ENCODE data around the gene CTNND2.

CTNND2 gene

GRCh38 chr5:10949856-10950630, 954.2 kb downstream of the CTNND2 start:
- no peak for DNase-seq

DNA sequence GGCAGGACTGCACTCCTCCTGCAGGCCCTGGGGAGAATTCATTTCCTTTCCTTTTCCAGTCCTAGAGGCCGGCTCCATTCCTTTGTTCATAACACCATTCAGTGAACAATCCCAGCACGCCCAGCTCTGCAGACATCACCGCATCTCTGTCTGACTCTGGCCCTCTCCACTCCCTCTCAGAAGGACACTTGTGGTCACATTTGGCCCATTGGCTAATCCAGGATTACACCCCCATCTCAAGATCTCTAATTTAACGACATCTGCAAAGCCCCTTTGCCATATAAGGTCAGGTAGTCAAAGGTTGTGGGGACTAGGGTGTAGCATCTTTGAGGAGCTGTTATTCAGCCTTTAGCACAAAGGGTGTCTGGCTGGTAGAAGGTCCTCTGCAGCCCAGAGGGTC, 958.2 kb downstream of the CTNND2 start:
- DNase-seq: no peak

- no peak for DNase-seq
These were observed 962.3 kb downstream of the CTNND2 start for GRCh38 chr5:10941900-10942299.

DNA sequence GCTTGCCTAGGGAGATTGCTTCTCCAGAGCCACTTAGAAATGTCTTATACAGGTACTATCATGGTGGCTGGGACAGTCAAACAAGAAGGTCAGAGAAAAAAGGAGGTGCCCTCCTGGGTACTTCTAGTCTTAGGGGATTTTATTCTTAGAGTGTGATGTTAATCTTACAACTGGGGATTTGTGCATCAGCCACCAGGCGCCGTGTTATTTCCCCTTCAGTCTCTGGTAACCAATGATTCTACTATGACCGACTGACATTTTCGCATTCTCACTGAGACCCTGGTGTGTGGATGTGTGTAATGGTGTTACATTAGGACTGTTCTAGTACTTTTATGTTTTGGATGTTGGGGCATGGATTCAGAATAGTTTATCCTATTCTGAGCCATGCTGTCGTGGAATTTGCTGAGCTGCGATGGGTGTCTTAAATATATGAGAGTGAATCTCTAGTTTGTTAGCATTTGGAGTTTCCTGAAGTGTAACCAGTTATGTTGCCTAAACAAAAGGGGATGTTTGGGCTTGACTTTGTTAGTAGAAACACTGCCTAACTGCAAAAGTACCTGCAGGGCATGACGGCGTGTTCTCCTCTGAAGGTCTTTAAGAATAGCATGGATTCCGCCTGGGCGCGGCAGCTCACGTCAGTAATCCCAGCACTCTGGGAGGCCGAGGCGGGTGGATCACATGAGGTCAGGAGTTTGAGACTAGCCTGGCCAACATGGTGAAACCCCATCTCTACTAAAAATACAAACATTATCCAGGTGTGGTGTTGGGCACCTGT, 968.0 kb downstream of the CTNND2 start:
- no peak for DNase-seq

DNA sequence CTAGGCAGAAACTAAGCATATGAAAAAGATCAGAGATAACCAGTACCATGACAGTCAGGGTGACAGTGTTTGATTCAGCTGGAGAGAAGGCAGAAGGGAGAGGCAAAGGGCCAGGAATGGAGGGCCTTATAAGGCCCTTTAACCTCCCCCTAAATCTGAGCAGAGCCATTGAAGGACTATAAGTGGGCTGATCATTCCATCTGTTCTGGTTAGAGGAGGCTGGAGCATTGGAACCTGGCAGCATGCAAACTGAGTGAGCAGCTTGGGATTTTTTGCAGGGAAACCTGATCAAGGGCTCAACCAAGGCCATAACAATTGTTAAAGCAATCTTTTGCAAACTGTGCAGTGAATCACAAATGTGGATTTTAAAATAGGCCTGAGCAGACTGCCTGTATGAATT, 968.7 kb downstream of the CTNND2 start:
- DNase-seq: no peak

GRCh38 chr5:10934783-10935355, 969.4 kb downstream of the CTNND2 start:
- DNase-seq: peak; percentile 46

GRCh38 chr5:10933121-10933520, 971.1 kb downstream of the CTNND2 start:
- no peak for DNase-seq

DNA sequence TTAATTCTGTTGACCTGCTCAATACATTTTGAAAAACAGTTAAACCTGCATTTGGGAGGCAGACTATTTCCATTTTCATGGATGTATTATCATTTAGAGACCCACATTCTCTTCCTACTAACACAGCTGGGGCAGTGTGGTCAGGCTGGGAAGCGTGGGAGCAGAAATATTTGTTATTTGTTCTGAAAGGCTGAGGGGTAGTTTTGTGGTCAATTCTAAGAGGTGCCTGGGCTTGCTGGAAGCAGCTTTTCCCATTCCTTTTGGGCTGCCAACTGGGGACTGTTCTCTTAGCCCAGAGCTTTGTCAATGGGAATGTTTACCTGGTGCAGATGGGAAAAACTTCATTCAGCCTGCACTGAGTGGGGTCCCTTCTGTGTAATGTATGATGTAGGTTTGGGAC, 971.8 kb downstream of the CTNND2 start:
- peak; percentile 77 for DNase-seq

DNA sequence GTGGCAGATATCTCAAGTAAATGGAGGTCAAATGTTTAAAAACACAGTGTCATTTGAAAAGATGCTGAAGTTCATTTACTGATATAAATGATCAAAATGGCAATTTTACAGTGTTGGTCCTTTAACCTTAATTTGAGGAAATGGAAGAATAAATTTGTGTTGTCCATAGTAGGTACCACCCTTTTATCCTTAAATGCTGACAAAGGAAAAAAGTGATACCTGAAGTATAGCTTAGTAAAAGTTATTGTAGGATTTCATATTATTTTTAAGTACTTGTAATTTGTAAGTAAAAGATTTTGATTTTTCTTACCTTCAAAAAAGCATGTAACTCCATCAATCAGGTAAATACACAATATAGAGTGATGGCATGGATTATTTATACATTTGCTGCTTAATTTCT, 976.6 kb downstream of the CTNND2 start:
- DNase-seq: no peak

DNA sequence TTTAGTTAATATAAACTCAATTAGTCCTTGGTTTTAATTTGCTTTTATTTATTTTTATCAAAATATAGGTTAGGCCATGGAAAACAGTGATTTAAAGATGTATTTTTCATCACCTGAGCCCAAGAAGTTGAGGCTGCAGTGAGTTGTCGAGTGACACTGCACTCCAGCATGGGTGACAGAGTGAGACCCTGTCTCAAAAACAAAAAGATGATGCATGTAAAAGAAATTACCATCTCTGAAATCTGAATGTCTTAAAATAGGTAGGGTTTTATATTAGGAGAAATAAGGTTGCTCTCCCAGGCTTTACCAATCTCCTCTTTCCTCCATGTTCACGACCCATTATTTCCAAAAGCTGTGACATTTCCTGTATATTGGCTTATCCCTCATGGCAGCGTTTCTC, 980.9 kb downstream of the CTNND2 start:
- DNase-seq: no peak
